Mesenchymal stem cell (in vitro differentiated cells and primary cell): ENCODE measurements around the gene PRKRIP1.

Experiments used
- DNase-seq: peaks from one replicate; pipeline ENCODE4 v3.0.0-alpha.2; 2013
- H2AFZ ChIP-seq: one replicate; pipeline ENCODE4 v1.6.1; 2013; ENCODE audit warnings: low read depth, mild to moderate bottlenecking, control low read depth, inconsistent platforms, low read length, moderate library complexity
- H2AK5ac ChIP-seq: 2 replicates; pipeline ENCODE4 v1.6.1; 2013; ENCODE audit warnings: low read length, moderate library complexity, mild to moderate bottlenecking, inconsistent platforms; ENCODE audit not compliant: severe bottlenecking
- H2BK120ac ChIP-seq: one replicate; pipeline ENCODE4 v1.6.1; 2013; ENCODE audit warnings: low read depth, mild to moderate bottlenecking, inconsistent platforms, low read length, moderate library complexity
- H2BK12ac ChIP-seq, 2 experiments: one replicate each; pipeline ENCODE4 v1.6.1; 2013; ENCODE audit warnings: inconsistent platforms in 2 of 2, low read length in 2 of 2, mild to moderate bottlenecking in 2 of 2, moderate library complexity in 2 of 2, control low read depth in 1 of 2
- H2BK15ac ChIP-seq: one replicate; pipeline ENCODE4 v1.6.1; 2013; ENCODE audit warnings: mild to moderate bottlenecking, low read depth, inconsistent platforms; ENCODE audit not compliant: poor library complexity, severe bottlenecking
- H2BK5ac ChIP-seq: 2 replicates; pipeline ENCODE4 v1.6.1; 2013; ENCODE audit warnings: low read depth, mild to moderate bottlenecking, low read length, control low read depth, inconsistent platforms; ENCODE audit not compliant: poor library complexity, severe bottlenecking
- H3K14ac ChIP-seq, 2 experiments: one replicate each; pipeline ENCODE4 v1.6.1; 2013; ENCODE audit warnings: inconsistent platforms in 2 of 2, low read length in 2 of 2, control low read depth in 1 of 2, mild to moderate bottlenecking in 1 of 2, moderate library complexity in 1 of 2
- H3K18ac ChIP-seq, 2 experiments: one replicate each; pipeline ENCODE4 v1.6.1; 2013; ENCODE audit warnings: inconsistent platforms in 2 of 2, low read length in 2 of 2, control low read depth in 1 of 2, low read depth in 1 of 2, mild to moderate bottlenecking in 1 of 2
- H3K23ac ChIP-seq, 2 experiments: one replicate each; pipeline ENCODE4 v1.6.1; 2013; ENCODE audit warnings: inconsistent platforms in 2 of 2, low read length in 2 of 2, mild to moderate bottlenecking in 2 of 2, moderate library complexity in 2 of 2, control low read depth in 1 of 2
- H3K27ac ChIP-seq: 2 replicates; pipeline ENCODE4 v1.5.1; 2013; ENCODE audit warnings: mild to moderate bottlenecking, moderate library complexity, low read length, control low read depth, inconsistent platforms; ENCODE audit not compliant: poor library complexity, severe bottlenecking
- H3K27me3 ChIP-seq, 2 experiments: 2 replicates each; pipeline versions ENCODE4 v1.6.1 to v1.7.0; 2013; ENCODE audit warnings: low read length in 2 of 2, mild to moderate bottlenecking in 2 of 2, moderate library complexity in 2 of 2, control low read depth in 1 of 2, inconsistent platforms in 1 of 2; ENCODE audit not compliant: control insufficient read depth in 1 of 2, insufficient read depth in 1 of 2
- H3K36me3 ChIP-seq, 2 experiments: 2 replicates each; pipeline versions ENCODE4 v1.6.1 to v1.7.0; 2013; ENCODE audit warnings: low read length in 2 of 2, control low read depth in 1 of 2, inconsistent platforms in 1 of 2, low read depth in 1 of 2, mild to moderate bottlenecking in 1 of 2; ENCODE audit not compliant: insufficient read depth in 2 of 2, control insufficient read depth in 1 of 2
- H3K4ac ChIP-seq, 2 experiments: one replicate each; pipeline ENCODE4 v1.6.1; 2013; ENCODE audit warnings: inconsistent platforms in 2 of 2, low read length in 2 of 2, mild to moderate bottlenecking in 2 of 2, moderate library complexity in 2 of 2, control low read depth in 1 of 2, low read depth in 1 of 2
- H3K4me1 ChIP-seq: 2 replicates; pipeline ENCODE4 v1.6.1; 2013; ENCODE audit warnings: low read depth, low read length, control low read depth; ENCODE audit not compliant: control insufficient read depth, insufficient read depth
- H3K4me2 ChIP-seq: 2 replicates; pipeline ENCODE4 v1.6.1; 2013; ENCODE audit warnings: low read length, mild to moderate bottlenecking, inconsistent platforms; ENCODE audit not compliant: poor library complexity, severe bottlenecking
- H3K4me3 ChIP-seq, 2 experiments: 2 replicates each; pipeline versions ENCODE4 v1.5.1 to v1.7.0; 2013; ENCODE audit warnings: low read length in 2 of 2, mild to moderate bottlenecking in 2 of 2, control low read depth in 1 of 2, low read depth in 1 of 2; ENCODE audit not compliant: insufficient read depth in 1 of 2
- H3K79me1 ChIP-seq: replicated peaks from 2 replicates; pipeline ENCODE4 v1.6.1; 2013; ENCODE audit warnings: mild to moderate bottlenecking, control low read depth, low read length, inconsistent platforms; ENCODE audit not compliant: poor library complexity, severe bottlenecking
- H3K9ac ChIP-seq: 2 replicates; pipeline ENCODE4 v1.7.0; 2013; ENCODE audit warnings: mild to moderate bottlenecking, low read length, moderate library complexity
- H3K9me3 ChIP-seq: 2 replicates; pipeline ENCODE4 v1.7.0; 2013; ENCODE audit warnings: mild to moderate bottlenecking, low read length; ENCODE audit not compliant: control insufficient read depth
- H4K8ac ChIP-seq: one replicate; pipeline ENCODE4 v1.6.1; 2013; ENCODE audit warnings: inconsistent platforms, mild to moderate bottlenecking, low read length, moderate library complexity
- H4K91ac ChIP-seq: one replicate; pipeline ENCODE4 v1.6.1; 2013; ENCODE audit warnings: mild to moderate bottlenecking, low read length, inconsistent platforms
- WGBS: methylation state at CpG from one replicate; pipeline ENCODE4 v1.1.7; 2013; ENCODE audit warnings: mixed read lengths; 5-methylcytosine and 5-hydroxymethylcytosine counted together

PRKRIP1 gene

GRCh38 chr7:102459221-102459844, 63.2 kb downstream of the PRKRIP1 start:
- no peak overlapping the region for H2BK5ac ChIP-seq
- DNase-seq, result no peak
- H3K9ac ChIP-seq, result no peak overlapping the region
- no peak overlapping the region for H3K27ac ChIP-seq
- no peak overlapping the region for H2AFZ ChIP-seq
- no peak overlapping the region for H2BK15ac ChIP-seq
- H3K27me3 ChIP-seq, result no peaks in the 10 kb centered on the region
- no peak overlapping the region for H3K4me2 ChIP-seq
- no peak overlapping the region for H2BK12ac ChIP-seq
- 98% methylated on average over 20 of the region's 24 CpGs for WGBS
- no peak overlapping the region for H3K23ac ChIP-seq
- peaks cover 8% of the 10 kb centered on the region for H3K4me1 ChIP-seq
- no peak overlapping the region for H4K91ac ChIP-seq
- H3K9me3 ChIP-seq, result no peaks in the 10 kb centered on the region
- no peak overlapping the region for H3K18ac ChIP-seq
- no peak overlapping the region for H2BK120ac ChIP-seq
- H2AK5ac ChIP-seq, result no peak overlapping the region
- H3K79me1 ChIP-seq, result peaks cover 32% of the 10 kb centered on the region
- H3K4me3 ChIP-seq, result no peak overlapping the region
- H3K14ac ChIP-seq, result no peak overlapping the region
- no peak overlapping the region for H4K8ac ChIP-seq
- peaks cover 36 to 56% of the 10 kb centered on the region in 2 experiments for H3K36me3 ChIP-seq
- no peak overlapping the region for H3K4ac ChIP-seq

GRCh38 chr7:102460467-102460866, 64.3 kb downstream of the PRKRIP1 start:
- Histone ChIP-seq H3K79me1 (peaks cover 38% of the 10 kb centered on the region), H2BK15ac (no peak overlapping the region), H3K27ac (no peak overlapping the region), H3K4me1 (peaks cover 9% of the 10 kb centered on the region), H2AK5ac (no peak overlapping the region), H3K9me3 (no peaks in the 10 kb centered on the region), H3K23ac (no peak overlapping the region), H2BK12ac (no peak overlapping the region), H3K4ac (no peak overlapping the region), H3K4me3 (no peak overlapping the region), H3K36me3 (peaks cover 36 to 52% of the 10 kb centered on the region in 2 experiments), H3K27me3 (no peaks in the 10 kb centered on the region), H2AFZ (no peak overlapping the region), H3K4me2 (no peak overlapping the region), H4K8ac (no peak overlapping the region), H2BK5ac (no peak overlapping the region), H4K91ac (no peak overlapping the region), H3K9ac (no peak overlapping the region), H3K18ac (no peak overlapping the region), H3K14ac (no peak overlapping the region), H2BK120ac (no peak overlapping the region)
- WGBS, result 98% methylated on average over 8 of the region's 8 CpGs
- no peak for DNase-seq

DNA sequence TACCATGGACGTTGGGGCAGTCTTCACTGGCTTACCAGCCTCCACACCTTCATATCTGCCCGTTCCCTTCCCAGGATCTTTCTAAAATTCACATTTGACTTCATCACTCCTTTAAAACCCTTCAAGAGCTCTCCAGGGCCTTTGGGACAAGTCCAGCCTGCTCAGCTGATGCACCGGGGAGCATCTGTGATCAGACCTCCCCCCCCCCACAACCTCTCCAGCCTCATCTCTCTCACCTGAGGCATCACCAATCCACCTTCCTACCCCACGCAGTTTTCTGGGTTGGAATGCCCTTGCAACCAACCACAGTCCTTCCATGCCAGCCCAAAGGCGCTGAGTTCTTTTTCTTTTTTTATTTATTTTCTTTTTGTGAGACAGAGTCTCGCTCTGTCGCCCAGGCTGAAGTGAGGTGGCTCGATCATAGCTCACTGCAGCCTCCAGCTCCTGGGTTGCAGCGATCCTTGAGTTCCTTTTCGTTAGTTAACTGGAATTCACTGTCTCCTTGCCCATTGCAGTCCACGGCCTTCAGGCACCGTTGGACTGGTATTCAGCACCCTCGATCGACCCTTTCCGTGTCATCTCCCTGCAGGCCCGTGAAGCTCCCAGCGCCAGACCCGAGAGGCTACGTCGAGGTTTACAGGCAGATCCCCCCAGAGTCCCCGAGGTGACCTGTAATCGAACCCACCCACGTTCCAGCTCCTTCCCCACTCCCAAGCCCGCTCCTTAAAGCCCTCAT, 67.8 kb downstream of the PRKRIP1 start:
- Histone ChIP-seq H4K8ac (peak overlapping the region; percentile 99), H3K4me1 (peaks cover 25% of the 10 kb centered on the region), H3K27ac (peak overlapping the region; percentile 39), H3K79me1 (peaks cover 50% of the 10 kb centered on the region), H2AK5ac (peak overlapping the region; percentile 71), H3K9ac (peak overlapping the region; percentile 99), H3K18ac (peak overlapping the region; percentile 96 to 99), H2BK12ac (peak overlapping the region; percentile 61 to 83), H2AFZ (peak overlapping the region; percentile 99), H3K23ac (peak overlapping the region in 1 of 2 experiments; percentile 98), H3K4me3 (peak overlapping the region; percentile 99 to 100), H3K4ac (peak overlapping the region; percentile 95 to 96), H3K36me3 (peaks cover 11 to 45% of the 10 kb centered on the region in 2 experiments), H2BK120ac (peak overlapping the region; percentile 44), H3K9me3 (no peaks in the 10 kb centered on the region), H3K27me3 (no peaks in the 10 kb centered on the region), H2BK5ac (no peak overlapping the region), H2BK15ac (peak overlapping the region; percentile 74), H3K4me2 (peak overlapping the region; percentile 82), H4K91ac (peak overlapping the region; percentile 95), H3K14ac (peak overlapping the region in 1 of 2 experiments; percentile 97)
- DNase-seq, result peak; percentile 25
- WGBS, result 25% methylated on average over 24 of the region's 24 CpGs

DNA sequence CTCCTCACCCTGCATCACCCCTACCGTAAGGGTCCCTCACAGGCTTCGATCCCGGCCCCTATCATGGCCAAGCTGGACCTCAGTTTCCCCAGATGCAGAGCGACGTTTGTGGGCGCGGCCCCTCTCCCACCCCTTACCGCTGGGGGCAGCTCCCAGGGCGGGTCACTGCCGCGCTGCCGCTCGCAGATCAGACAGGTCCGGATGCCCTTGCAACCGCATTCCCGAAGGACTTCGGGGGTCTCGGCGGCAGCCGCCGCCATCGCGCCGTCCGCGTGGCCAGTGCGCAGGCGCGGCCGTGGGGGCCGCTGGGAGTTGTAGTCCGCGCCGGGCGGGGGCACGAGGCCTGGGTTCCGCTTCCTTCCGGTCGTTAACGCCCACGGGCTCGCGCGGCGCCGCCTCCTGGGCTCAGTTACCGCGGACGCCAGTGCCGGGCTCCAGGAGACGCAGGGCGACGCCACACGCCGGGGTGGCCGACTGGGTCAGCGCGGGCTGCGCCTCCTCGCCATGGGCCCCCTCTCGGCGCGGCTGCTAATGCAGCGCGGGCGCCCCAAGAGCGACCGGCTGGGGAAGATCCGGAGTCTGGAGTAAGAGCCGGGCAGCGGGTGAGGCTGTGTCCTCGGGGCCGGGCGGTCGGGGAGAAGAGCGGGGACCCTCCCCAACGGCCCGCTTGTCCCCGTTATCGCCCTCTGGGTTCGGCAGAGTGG, 68.6 kb downstream of the PRKRIP1 start, which contains the start of the genes ALKBH4 and LRWD1:
TSS of gene ALKBH4 (minus strand) at position 287 of the 704 bp plus-strand sequence. CDS start at position 260, 27 bp downstream.
TSS of gene LRWD1 (plus strand) at position 408 of the 704 bp plus-strand sequence. CDS start at position 505, 97 bp downstream.
- under 1% methylated on average over 71 of the region's 81 CpGs for WGBS
- H2AFZ ChIP-seq, result peak within 1 kb of the TSS; percentile 99

More for the DNA sequence above, 68.6 kb downstream of the PRKRIP1 start, which contains the start of the genes ALKBH4 and LRWD1:
- Histone ChIP-seq H3K4me1 (peaks cover 25% of the 10 kb centered on the region), H3K23ac (peak within 1 kb of the TSS in 1 of 2 experiments; percentile 98), H3K27me3 (no peaks in the 10 kb centered on the region), H3K79me1 (peaks cover 52% of the 10 kb centered on the region), H3K4ac (peak within 1 kb of the TSS; percentile 95 to 96), H2BK5ac (peak within 1 kb of the TSS; percentile 24), H4K91ac (peak within 1 kb of the TSS; percentile 95), H2BK15ac (peak within 1 kb of the TSS; percentile 74), H3K18ac (peak within 1 kb of the TSS; percentile 96 to 99), H2BK120ac (peak within 1 kb of the TSS; percentile 44), H4K8ac (peak within 1 kb of the TSS; percentile 99), H3K9me3 (no peaks in the 10 kb centered on the region), H3K4me2 (peak within 1 kb of the TSS; percentile 87), H3K36me3 (peaks cover 16 to 45% of the 10 kb centered on the region in 2 experiments), H3K4me3 (peak within 1 kb of the TSS; percentile 99 to 100), H2AK5ac (peak within 1 kb of the TSS; percentile 71), H2BK12ac (peak within 1 kb of the TSS; percentile 61 to 83), H3K27ac (peak within 1 kb of the TSS; percentile 39), H3K14ac (peak within 1 kb of the TSS in 1 of 2 experiments; percentile 97), H3K9ac (peak within 1 kb of the TSS; percentile 99)
- peak; percentile 91 for DNase-seq
